Osteoblast (primary cell): ENCODE data around the gene CREB5. TPM values are rescaled to one million over a fixed set of nuclear protein-coding genes. Genes with fewer than 3 reads are reported as not detected.

Source experiments
- DNase-seq: peaks from one replicate; pipeline ENCODE4 v3.0.0; 2011; ENCODE audit warnings: low spot score, mixed read lengths; ENCODE audit not compliant: insufficient read length; ENCODE audit errors: missing footprints
- H2AFZ ChIP-seq: 2 replicates; pipeline ENCODE4 v1.6.0; 2011; ENCODE audit warnings: mild to moderate bottlenecking, low read length
- H3K27ac ChIP-seq: 2 replicates; pipeline ENCODE4 v1.5.1; 2011; ENCODE audit warnings: mild to moderate bottlenecking, low read depth, low read length, moderate library complexity
- H3K27me3 ChIP-seq: 2 replicates; pipeline ENCODE4 v1.6.0; 2012; ENCODE audit warnings: mild to moderate bottlenecking, control low read depth, inconsistent platforms, low read length, moderate library complexity; ENCODE audit not compliant: insufficient read depth
- H3K36me3 ChIP-seq: 2 replicates; pipeline ENCODE4 v1.5.1; 2011; ENCODE audit warnings: mild to moderate bottlenecking, low read length, control low read depth, moderate library complexity; ENCODE audit not compliant: insufficient read depth
- H3K4me1 ChIP-seq: 2 replicates; pipeline ENCODE4 v1.5.1; 2011; ENCODE audit warnings: mild to moderate bottlenecking, low read length, control low read depth, moderate library complexity; ENCODE audit not compliant: insufficient read depth
- H3K4me2 ChIP-seq: 2 replicates; pipeline ENCODE4 v1.6.0; 2011; ENCODE audit warnings: mild to moderate bottlenecking, low read length; ENCODE audit not compliant: insufficient read depth
- H3K4me3 ChIP-seq: fragments of 200-600 bp; sonication (generic); 3 replicates; pipeline ENCODE4 v1.5.1; 2012; ENCODE audit warnings: mild to moderate bottlenecking, low read length, inconsistent platforms; ENCODE audit not compliant: insufficient read depth
- H3K79me2 ChIP-seq: 2 replicates; pipeline ENCODE4 v1.6.0; 2012; ENCODE audit warnings: mild to moderate bottlenecking, low read length, control low read depth, inconsistent platforms; ENCODE audit not compliant: insufficient read depth
- H3K9me3 ChIP-seq: 2 replicates; pipeline ENCODE4 v1.5.1; 2011; ENCODE audit warnings: low read depth, low read length, control low read depth
- H4K20me1 ChIP-seq: 2 replicates; pipeline ENCODE4 v1.6.0; 2012; ENCODE audit warnings: mild to moderate bottlenecking, low read length, control low read depth; ENCODE audit not compliant: insufficient read depth
- total RNA-seq: library from RNA; depleted of rRNA; stranded (reverse); fragments of >200 nt; gene quantifications from 2 replicates; pipeline ENCODE4 v1.2.3, GENCODE V29; 2012
- TF ChIP-seq, protein P1 (sequence below): IDR thresholded peaks from 2 replicates; pipeline ENCODE4 v1.5.1; 2011; ENCODE audit warnings: mild to moderate bottlenecking, low read depth, low read length, moderate library complexity; ENCODE audit errors: extremely low read depth

The CREB5 gene
- total RNA-seq, 1 donor: 5.1 TPM

- H3K4me2 ChIP-seq: no peak overlapping the region
- no peak overlapping the region for H2AFZ ChIP-seq
- H3K9me3 ChIP-seq: no peaks in the 10 kb centered on the region
- peaks cover 9% of the 10 kb centered on the region for H3K4me1 ChIP-seq
- H4K20me1 ChIP-seq: no peaks in the 10 kb centered on the region
- H3K79me2 ChIP-seq: no peaks in the 10 kb centered on the region
- no peaks in the 10 kb centered on the region for H3K27me3 ChIP-seq
- TF ChIP-seq, protein P1, sequence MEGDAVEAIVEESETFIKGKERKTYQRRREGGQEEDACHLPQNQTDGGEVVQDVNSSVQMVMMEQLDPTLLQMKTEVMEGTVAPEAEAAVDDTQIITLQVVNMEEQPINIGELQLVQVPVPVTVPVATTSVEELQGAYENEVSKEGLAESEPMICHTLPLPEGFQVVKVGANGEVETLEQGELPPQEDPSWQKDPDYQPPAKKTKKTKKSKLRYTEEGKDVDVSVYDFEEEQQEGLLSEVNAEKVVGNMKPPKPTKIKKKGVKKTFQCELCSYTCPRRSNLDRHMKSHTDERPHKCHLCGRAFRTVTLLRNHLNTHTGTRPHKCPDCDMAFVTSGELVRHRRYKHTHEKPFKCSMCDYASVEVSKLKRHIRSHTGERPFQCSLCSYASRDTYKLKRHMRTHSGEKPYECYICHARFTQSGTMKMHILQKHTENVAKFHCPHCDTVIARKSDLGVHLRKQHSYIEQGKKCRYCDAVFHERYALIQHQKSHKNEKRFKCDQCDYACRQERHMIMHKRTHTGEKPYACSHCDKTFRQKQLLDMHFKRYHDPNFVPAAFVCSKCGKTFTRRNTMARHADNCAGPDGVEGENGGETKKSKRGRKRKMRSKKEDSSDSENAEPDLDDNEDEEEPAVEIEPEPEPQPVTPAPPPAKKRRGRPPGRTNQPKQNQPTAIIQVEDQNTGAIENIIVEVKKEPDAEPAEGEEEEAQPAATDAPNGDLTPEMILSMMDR: no peak
- no peak overlapping the region for H3K27ac ChIP-seq
- H3K36me3 ChIP-seq: no peaks in the 10 kb centered on the region
- no peak overlapping the region for H3K4me3 ChIP-seq
- no peak for DNase-seq
Measured at GRCh38 chr7:28681693-28682310, 269.5 kb downstream of the CREB5 start.

DNA sequence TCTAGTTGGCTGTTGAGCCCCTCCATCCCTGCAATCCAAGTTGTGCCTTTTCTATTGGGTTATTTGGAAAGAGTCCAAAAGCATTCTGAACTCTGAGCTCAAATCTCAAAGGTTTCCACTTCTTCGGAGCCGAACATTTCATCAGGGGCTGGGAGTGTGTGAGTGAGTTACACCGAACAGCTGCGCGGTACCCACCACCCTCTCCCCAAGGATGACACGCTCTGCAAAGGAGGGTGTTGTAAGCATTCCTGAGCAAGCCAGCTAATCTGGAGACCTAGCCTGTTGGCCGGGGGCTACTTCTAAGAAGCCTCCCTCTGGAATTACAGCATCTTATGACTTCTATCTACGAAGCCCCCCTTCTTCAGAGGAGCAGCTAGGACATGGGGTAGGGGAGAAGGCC lies 270.5 kb downstream of the CREB5 start:
- H4K20me1 ChIP-seq: no peaks in the 10 kb centered on the region
- DNase-seq: no peak
- no peaks in the 10 kb centered on the region for H3K36me3 ChIP-seq
- H3K27me3 ChIP-seq: no peaks in the 10 kb centered on the region
- no peak overlapping the region for H3K4me3 ChIP-seq
- no peak overlapping the region for H3K4me2 ChIP-seq
- no peak overlapping the region for H3K27ac ChIP-seq
- no peaks in the 10 kb centered on the region for H3K9me3 ChIP-seq
- TF ChIP-seq, protein P1: no peak
- H3K4me1 ChIP-seq: peaks cover 19% of the 10 kb centered on the region
- no peak overlapping the region for H2AFZ ChIP-seq
- H3K79me2 ChIP-seq: peaks cover 7% of the 10 kb centered on the region

- Histone ChIP-seq H3K27me3 (no peaks in the 10 kb centered on the region), H3K4me1 (peaks cover 26% of the 10 kb centered on the region), H3K4me3 (no peak overlapping the region), H3K9me3 (no peaks in the 10 kb centered on the region), H2AFZ (no peak overlapping the region), H3K27ac (peak overlapping the region; percentile 86), H3K4me2 (peak overlapping the region; percentile 85), H3K79me2 (peaks cover 9% of the 10 kb centered on the region), H4K20me1 (no peaks in the 10 kb centered on the region), H3K36me3 (no peaks in the 10 kb centered on the region)
- no peak for DNase-seq
- TF ChIP-seq, protein P1: no peak
Measured at GRCh38 chr7:28684650-28685241, 272.4 kb downstream of the CREB5 start.

GRCh38 chr7:28685242-28685643 lies 272.9 kb downstream of the CREB5 start:
- no peaks in the 10 kb centered on the region for H4K20me1 ChIP-seq
- H3K4me2 ChIP-seq: peak overlapping the region; percentile 85
- peak overlapping the region; percentile 27 for H2AFZ ChIP-seq
- H3K9me3 ChIP-seq: no peaks in the 10 kb centered on the region
- peak overlapping the region; percentile 43 for H3K4me3 ChIP-seq
- H3K27ac ChIP-seq: peak overlapping the region; percentile 86
- TF ChIP-seq, protein P1: no peak
- no peaks in the 10 kb centered on the region for H3K36me3 ChIP-seq
- H3K27me3 ChIP-seq: no peaks in the 10 kb centered on the region
- peaks cover 14% of the 10 kb centered on the region for H3K79me2 ChIP-seq
- peaks cover 26% of the 10 kb centered on the region for H3K4me1 ChIP-seq
- peak; percentile 23 for DNase-seq
